Body of pancreas (tissue), 4 donors: Measurements from ENCODE around the gene LBH. TPM values are rescaled to one million over a fixed set of nuclear protein-coding genes. Genes with fewer than 3 reads are reported as not detected.
A peak's percentile ranks its signal among the peaks of the same experiment; 100 is the strongest.

Experiments used
- ATAC-seq: fragments of 150-250 bp; one replicate; pipeline ENCODE4 v1.9.1; 2016
- DNase-seq, 4 donors: peaks; one replicate each; pipeline ENCODE4 v3.0.0-alpha.2; 2019
- H3K27ac ChIP-seq, 4 donors: fragments of 200-600 bp; sonication (generic); 1 replicate in 3 of 4; 2 replicates in 1 of 4; pipeline versions ENCODE4 v1.5.1 to v1.6.1; 2016 to 2019; ENCODE audit warnings: mild to moderate bottlenecking in 1 of 4, mixed read lengths in 1 of 4, moderate library complexity in 1 of 4
- H3K27me3 ChIP-seq, 2 donors: fragments of 200-600 bp; sonication (generic); one replicate each; pipeline ENCODE4 v1.6.0; 2016; ENCODE audit warnings: mild to moderate bottlenecking in 1 of 2
- H3K36me3 ChIP-seq, 2 donors: fragments of 200-600 bp; sonication (generic); replicated peaks in 1 of 2; 2 replicates each; pipeline ENCODE4 v1.5.1; 2016; ENCODE audit warnings: low read depth in 2 of 2; ENCODE audit not compliant: insufficient read depth in 1 of 2
- H3K4me1 ChIP-seq: fragments of 200-600 bp; sonication (generic); one replicate; pipeline ENCODE4 v1.6.0; 2016
- H3K4me3 ChIP-seq, 2 donors: fragments of 200-600 bp; sonication (generic); 1 replicate in 1 of 2; 2 replicates in 1 of 2; pipeline ENCODE4 v1.5.1; 2016 to 2019
- H3K9me3 ChIP-seq, 3 donors: fragments of 200-600 bp; sonication (generic); 1 replicate in 2 of 3; 2 replicates in 1 of 3; pipeline ENCODE4 v1.5.1; 2016
- CTCF ChIP-seq, 7 experiments: fragments of 450-650 bp in 4 of 7; fragments of 200-600 bp in 3 of 7; sonication (generic) in 3 of 7; IDR thresholded peaks; one replicate each; pipeline ENCODE4 v1.5.1; 2016 to 2019; ENCODE audit warnings: antibody characterized with exemption in 7 of 7
- POLR2A ChIP-seq, 3 donors: fragments of 450-650 bp; IDR thresholded peaks; one replicate each; pipeline ENCODE4 v1.6.1; 2016; ENCODE audit warnings: antibody characterized with exemption in 3 of 3, mild to moderate bottlenecking in 2 of 3
- WGBS, 2 donors: methylation state at CpG; one replicate each; pipeline ENCODE4 v1.1.5; 2017; 5-methylcytosine and 5-hydroxymethylcytosine counted together
- intact Hi-C: fragments of 100-400 bp; cut with DNase I; formaldehyde crosslinking; loops from one replicate; pipeline ENCODE4 v1.15.1; 2023
- total RNA-seq, 2 donors: library from RNA; depleted of rRNA; stranded (reverse); fragments of >200 nt; gene quantifications; one replicate each; pipeline ENCODE4 v1.1.0, GENCODE V29; 2016

The LBH gene
- total RNA-seq, 2 donors from 2014 or later, result 10.9 to 23.1 TPM

GRCh38 chr2:30298302-30298701, 67.0 kb downstream of the LBH start:
- WGBS, 2 donors, result 93 to 96% methylated on average over 6 of the region's 6 CpGs
- DNase-seq (no peak), ATAC-seq (no peak)
- Histone ChIP-seq H3K4me3 (no peak overlapping the region), H3K27ac (no peak overlapping the region), H3K36me3 (no peaks in the 10 kb centered on the region), H3K27me3 (no peaks in the 10 kb centered on the region), H3K9me3 (no peaks in the 10 kb centered on the region), H3K4me1 (peaks cover 19% of the 10 kb centered on the region)
- intact Hi-C loops, result no loop called here
- TF ChIP-seq POLR2A (IDR thresholded peaks at IDR 0.05) (no peak), CTCF (IDR thresholded peaks at IDR 0.05) (no peak)

GRCh38 chr2:30300122-30300455, 68.8 kb downstream of the LBH start:
- no peak for TF ChIP-seq CTCF (IDR thresholded peaks at IDR 0.05)
- no peak for TF ChIP-seq POLR2A (IDR thresholded peaks at IDR 0.05)
- intact Hi-C loops, result no loop called here

GRCh38 chr2:30300456-30301221, 69.3 kb downstream of the LBH start:
- H3K27me3 ChIP-seq, result no peaks in the 10 kb centered on the region
- ATAC-seq (peak; percentile 66), DNase-seq (peak in 2 of 4 donors; percentile 19 to 20)
- H3K9me3 ChIP-seq, result no peaks in the 10 kb centered on the region
- H3K27ac ChIP-seq, result peak overlapping the region in 3 of 4 donors; percentile 4 to 45 (median 6)
- H3K36me3 ChIP-seq, result no peaks in the 10 kb centered on the region
- WGBS, 2 donors, result 36 to 40% methylated on average over 6 of the region's 6 CpGs
- TF ChIP-seq POLR2A (IDR thresholded peaks at IDR 0.05), result no peak
- no peak for TF ChIP-seq CTCF (IDR thresholded peaks at IDR 0.05)
- intact Hi-C loops, result no loop called here
- peaks cover 19% of the 10 kb centered on the region for H3K4me1 ChIP-seq
- H3K4me3 ChIP-seq, result no peak overlapping the region

More at GRCh38 chr2:30300122-30300455, 68.8 kb downstream of the LBH start:
- no peak for DNase-seq
- no peaks in the 10 kb centered on the region for H3K9me3 ChIP-seq
- H3K27me3 ChIP-seq, result no peaks in the 10 kb centered on the region
- no peak for ATAC-seq
- no peak overlapping the region for H3K4me3 ChIP-seq
- 49 to 61% methylated on average over 3 of the region's 3 CpGs for WGBS, 2 donors
- no peaks in the 10 kb centered on the region for H3K36me3 ChIP-seq
- H3K4me1 ChIP-seq, result peaks cover 19% of the 10 kb centered on the region
- H3K27ac ChIP-seq, result peak overlapping the region in 3 of 4 donors; percentile 4 to 45 (median 6)

- ATAC-seq (no peak), DNase-seq (no peak)
- 88 to 94% methylated on average over 6 to 7 of the region's 7 CpGs for WGBS, 2 donors
- Histone ChIP-seq H3K36me3 (no peaks in the 10 kb centered on the region), H3K4me1 (peaks cover 19% of the 10 kb centered on the region), H3K27ac (no peak overlapping the region), H3K27me3 (no peaks in the 10 kb centered on the region), H3K4me3 (no peak overlapping the region), H3K9me3 (no peaks in the 10 kb centered on the region)
- no peak for TF ChIP-seq POLR2A (IDR thresholded peaks at IDR 0.05)
- no peak for TF ChIP-seq CTCF (IDR thresholded peaks at IDR 0.05)
- intact Hi-C loops, result no loop called here
Measured at GRCh38 chr2:30301551-30301950, 70.2 kb downstream of the LBH start.

GRCh38 chr2:30302566-30302965, 71.2 kb downstream of the LBH start:
- Histone ChIP-seq H3K4me1 (peaks cover 19% of the 10 kb centered on the region), H3K36me3 (no peaks in the 10 kb centered on the region), H3K9me3 (no peaks in the 10 kb centered on the region), H3K27me3 (no peaks in the 10 kb centered on the region), H3K4me3 (no peak overlapping the region), H3K27ac (no peak overlapping the region)
- intact Hi-C loops, result no loop called here
- TF ChIP-seq CTCF (IDR thresholded peaks at IDR 0.05), result no peak
- no peak for TF ChIP-seq POLR2A (IDR thresholded peaks at IDR 0.05)
- DNase-seq, result no peak
- WGBS, 2 donors, result 85 to 89% methylated on average over 5 of the region's 5 CpGs
- no peak for ATAC-seq
